Fibroblast of the aortic adventitia (primary cell): ENCODE measurements around the gene SLC6A1. TPM values are rescaled to one million over a fixed set of nuclear protein-coding genes. Genes with fewer than 3 reads are reported as not detected.

Experiments
- DNase-seq: peaks from one replicate; pipeline ENCODE4 v3.0.0-alpha.2; 2010; ENCODE audit warnings: low read depth
- H3K4me3 ChIP-seq: 2 replicates; pipeline ENCODE4 v1.5.1; 2011; ENCODE audit warnings: low read depth, mild to moderate bottlenecking, control low read depth, low read length, moderate library complexity
- CTCF ChIP-seq: IDR thresholded peaks from 2 replicates; pipeline ENCODE4 v1.5.1; 2011; ENCODE audit warnings: mild to moderate bottlenecking, low read length, control low read depth, inconsistent platforms; ENCODE audit not compliant: insufficient read depth
- total RNA-seq: library from RNA; depleted of rRNA; stranded (reverse); fragments of >200 nt; gene quantifications from 2 replicates; pipeline ENCODE4 v1.2.3, GENCODE V29; 2012; ENCODE audit warnings: low replicate concordance

The SLC6A1 gene
- total RNA-seq, 1 donor, result not detected

- no peak for TF ChIP-seq CTCF
- no peak for DNase-seq
These were observed 21.7 kb downstream of the SLC6A1 start for GRCh38 chr3:11014253-11014652.

GRCh38 chr3:11014752-11015151 is 22.2 kb downstream of the SLC6A1 start:
- no peak overlapping the region for H3K4me3 ChIP-seq
- no peak for TF ChIP-seq CTCF
- DNase-seq, result no peak

More at GRCh38 chr3:11014253-11014652, 21.7 kb downstream of the SLC6A1 start:
- H3K4me3 ChIP-seq, result no peak overlapping the region

GRCh38 chr3:11015369-11015768 is 22.8 kb downstream of the SLC6A1 start:
- no peak overlapping the region for H3K4me3 ChIP-seq
- TF ChIP-seq CTCF, result no peak
- DNase-seq, result no peak

- no peak for TF ChIP-seq CTCF
- no peak for DNase-seq
- H3K4me3 ChIP-seq, result no peak overlapping the region
These were observed 24.2 kb downstream of the SLC6A1 start for GRCh38 chr3:11016727-11017126.

- no peak overlapping the region for H3K4me3 ChIP-seq
- DNase-seq, result no peak
- no peak for TF ChIP-seq CTCF
These were observed 26.7 kb downstream of the SLC6A1 start for GRCh38 chr3:11019116-11019819.

GRCh38 chr3:11020764-11021163 is 28.2 kb downstream of the SLC6A1 start:
- TF ChIP-seq CTCF, result no peak
- DNase-seq, result no peak
- H3K4me3 ChIP-seq, result no peak overlapping the region

- DNase-seq, result no peak
- H3K4me3 ChIP-seq, result no peak overlapping the region
- no peak for TF ChIP-seq CTCF
These were observed 29.1 kb downstream of the SLC6A1 start for GRCh38 chr3:11021611-11022011.
